WTC11 (cell line): ENCODE results near the gene COPB1. TPM values are rescaled to one million over a fixed set of nuclear protein-coding genes. Genes with fewer than 3 reads are reported as not detected.

Experiments used
- ATAC-seq: fragments of 200-7000 bp; cut with Tn5 transposase; 2 replicates; pipeline ENCODE4 v1.10.0; 2021; ENCODE audit warnings: mild to moderate bottlenecking, moderate library complexity
- CTCF ChIA-PET: fragments of 300-600 bp; sonication (Branson Sonifier 250); formaldehyde crosslinking; loops from one replicate; lab custom pipeline; 2021; ENCODE audit warnings: antibody characterized with exemption; lab: Charles Lee
- POLR2A ChIA-PET: fragments of 350-600 bp; sonication (Branson Sonifier 250); formaldehyde crosslinking; loops from one replicate; lab custom pipeline; 2021; ENCODE audit warnings: antibody characterized with exemption; lab: Charles Lee
- DNase-seq: peaks from one replicate; pipeline ENCODE4 v3.0.0; 2021; ENCODE audit warnings: low spot score
- H3K27ac Mint-ChIP-seq: 2 replicates; pipeline ENCODE4 v1.8.0; 2021; ENCODE audit warnings: mixed read lengths
- H3K27me3 Mint-ChIP-seq: 2 replicates; pipeline ENCODE4 v1.8.0; 2021; ENCODE audit warnings: low read depth, mild to moderate bottlenecking, moderate library complexity, mixed read lengths
- H3K36me3 Mint-ChIP-seq: 2 replicates; pipeline ENCODE4 v1.8.0; 2021; ENCODE audit warnings: mixed read lengths
- H3K4me1 Mint-ChIP-seq: 2 replicates; pipeline ENCODE4 v1.8.0; 2022; ENCODE audit warnings: mixed read lengths
- H3K4me3 Mint-ChIP-seq: 2 replicates; pipeline ENCODE4 v1.8.0; 2021; ENCODE audit warnings: mild to moderate bottlenecking, moderate library complexity, mixed read lengths
- H3K9me3 Mint-ChIP-seq: 2 replicates; pipeline ENCODE4 v1.8.0; 2021; ENCODE audit warnings: mixed read lengths
- ATF2 ChIP-seq: sonication (generic); formaldehyde crosslinking; IDR thresholded peaks from 2 replicates; pipeline ENCODE4 v1.8.1; 2022; ENCODE audit warnings: low read depth, missing genetic modification reagents, borderline replicate concordance
- ATF6 ChIP-seq: sonication (generic); formaldehyde crosslinking; IDR thresholded peaks from 2 replicates; pipeline ENCODE4 v1.8.1; 2023; ENCODE audit warnings: mild to moderate bottlenecking, missing genetic modification reagents
- CTCF ChIP-seq: fragments of 200-600 bp; IDR thresholded peaks from 2 replicates; pipeline ENCODE4 v1.8.0; 2022; ENCODE audit warnings: antibody characterized with exemption
- ERG ChIP-seq: fragments of 250-450 bp; sonication (Bioruptor Pico); IDR thresholded peaks from 2 replicates; pipeline ENCODE4 v1.8.0; 2021; ENCODE audit warnings: mild to moderate bottlenecking
- GRHL2 ChIP-seq: fragments of 250-450 bp; sonication (Bioruptor Pico); IDR thresholded peaks from 2 replicates; pipeline ENCODE4 v1.8.0; 2022; ENCODE audit warnings: mild to moderate bottlenecking, moderate library complexity; ENCODE audit not compliant: insufficient replicate concordance, severe bottlenecking
- MXD4 ChIP-seq: fragments of 250-450 bp; sonication (Bioruptor Pico); IDR thresholded peaks from 2 replicates; pipeline ENCODE4 v1.8.0; 2021; ENCODE audit warnings: mild to moderate bottlenecking, moderate library complexity, borderline replicate concordance
- MYBL2 ChIP-seq: sonication (generic); formaldehyde crosslinking; IDR thresholded peaks from 2 replicates; pipeline ENCODE4 v1.8.1; 2023; ENCODE audit warnings: mild to moderate bottlenecking, moderate library complexity, missing genetic modification reagents
- NFE2L1 ChIP-seq: sonication (generic); formaldehyde crosslinking; IDR thresholded peaks from 2 replicates; pipeline ENCODE4 v1.8.1; 2023; ENCODE audit warnings: missing genetic modification reagents
- PRDM15 ChIP-seq: sonication (generic); formaldehyde crosslinking; IDR thresholded peaks from 2 replicates; pipeline ENCODE4 v1.8.0; 2022; ENCODE audit warnings: missing genetic modification reagents
- PREB ChIP-seq: sonication (generic); formaldehyde crosslinking; IDR thresholded peaks from 2 replicates; pipeline ENCODE4 v1.8.1; 2022; ENCODE audit warnings: mild to moderate bottlenecking, missing genetic modification reagents, moderate library complexity, borderline replicate concordance
- RELA ChIP-seq: sonication (generic); formaldehyde crosslinking; IDR thresholded peaks from 2 replicates; pipeline ENCODE4 v1.8.1; 2022; ENCODE audit warnings: missing genetic modification reagents, mild to moderate bottlenecking, borderline replicate concordance
- RORB ChIP-seq: fragments of 250-450 bp; sonication (Bioruptor Pico); IDR thresholded peaks from 2 replicates; pipeline ENCODE4 v1.9.0; 2021; ENCODE audit warnings: mild to moderate bottlenecking
- SMAD4 ChIP-seq: sonication (generic); formaldehyde crosslinking; IDR thresholded peaks from 2 replicates; pipeline ENCODE4 v1.8.0; 2022; ENCODE audit warnings: mild to moderate bottlenecking, missing genetic modification reagents
- STAT6 ChIP-seq: sonication (generic); formaldehyde crosslinking; conservative IDR thresholded peaks from 2 replicates; pipeline ENCODE4 v1.8.1; 2023; ENCODE audit warnings: mild to moderate bottlenecking, low read depth, missing genetic modification reagents, moderate library complexity
- TCF7 ChIP-seq: sonication (generic); formaldehyde crosslinking; IDR thresholded peaks from 2 replicates; pipeline ENCODE4 v1.8.0; 2022; ENCODE audit warnings: mild to moderate bottlenecking, low read depth, missing genetic modification reagents, moderate library complexity
- ZNF232 ChIP-seq: sonication (generic); formaldehyde crosslinking; IDR thresholded peaks from 2 replicates; pipeline ENCODE4 v1.8.0; 2022; ENCODE audit warnings: mild to moderate bottlenecking, missing genetic modification reagents
- total RNA-seq: library from RNA; stranded (reverse); gene quantifications from 3 replicates; pipeline ENCODE4 v1.2.3, GENCODE V29; 2021

The COPB1 gene
- total RNA-seq, 1 experiment from 2014 or later = 76.3 TPM

- ChIA-PET POLR2A (interaction anchor here (0.7 kb wide), 1 partner anchor 1328 kb away, joined by 3 read pairs; no protein-coding TSS in a partner anchor), CTCF (interaction anchor here (2.2 kb wide), 1 partner anchor 159 kb away, joined by 6 read pairs; no protein-coding TSS in a partner anchor)
- ATAC-seq = no peak
- Mint-ChIP-seq H3K4me1 (no peaks in the 10 kb centered on the region), H3K27me3 (no peaks in the 10 kb centered on the region), H3K27ac (no peak overlapping the region), H3K4me3 (no peak overlapping the region), H3K9me3 (no peaks in the 10 kb centered on the region), H3K36me3 (peaks cover 44% of the 10 kb centered on the region)
- TF ChIP-seq GRHL2 (CRISPR knock-in tag) = no peak
- no peak for TF ChIP-seq ERG (CRISPR knock-in tag)
- no peak for DNase-seq
Measured at GRCh38 chr11:14460147-14460546, 39.5 kb downstream of the COPB1 start.

- POLR2A ChIA-PET = no interaction called here
- Mint-ChIP-seq H3K4me3 (no peak overlapping the region), H3K27me3 (no peaks in the 10 kb centered on the region), H3K4me1 (no peaks in the 10 kb centered on the region), H3K27ac (no peak overlapping the region), H3K9me3 (no peaks in the 10 kb centered on the region), H3K36me3 (peaks cover 43% of the 10 kb centered on the region)
- CTCF ChIA-PET = interaction anchor here (0.7 to 1.1 kb wide), 3 partner anchors 40 to 450 kb away, joined by 3 to 5 read pairs (median 4); no protein-coding TSS in a partner anchor
- DNase-seq = no peak
- no peak for ATAC-seq
- TF ChIP-seq ZNF232 (CRISPR knock-in tag) (no peak), ATF6 (CRISPR knock-in tag) (no peak), TCF7 (CRISPR knock-in tag) (no peak), MYBL2 (CRISPR knock-in tag) (no peak), NFE2L1 (CRISPR knock-in tag) (no peak), RELA (no peak), PRDM15 (CRISPR knock-in tag) (no peak), ERG (CRISPR knock-in tag) (no peak), CTCF (no peak), SMAD4 (CRISPR knock-in tag) (no peak), ATF2 (CRISPR knock-in tag) (no peak), PREB (no peak), RORB (no peak), STAT6 (CRISPR knock-in tag) (no peak), MXD4 (no peak)
Measured at GRCh38 chr11:14458377-14458776, 41.2 kb downstream of the COPB1 start.
